Stimulated activated CD4-positive, alpha-beta T cell treated with anti-CD3 and anti-CD28 coated beads, Interleukin-1b, Interleukin-23, amount 100 ng/mL, for 4 hours (primary cell): ENCODE measurements around the gene IRF2.

Experiments used
- DNase-seq, 2 donors: peaks; one replicate each; pipeline ENCODE4 v3.0.0-alpha.2; 2020; ENCODE audit warnings: low read depth in 2 of 2

IRF2 gene

DNA sequence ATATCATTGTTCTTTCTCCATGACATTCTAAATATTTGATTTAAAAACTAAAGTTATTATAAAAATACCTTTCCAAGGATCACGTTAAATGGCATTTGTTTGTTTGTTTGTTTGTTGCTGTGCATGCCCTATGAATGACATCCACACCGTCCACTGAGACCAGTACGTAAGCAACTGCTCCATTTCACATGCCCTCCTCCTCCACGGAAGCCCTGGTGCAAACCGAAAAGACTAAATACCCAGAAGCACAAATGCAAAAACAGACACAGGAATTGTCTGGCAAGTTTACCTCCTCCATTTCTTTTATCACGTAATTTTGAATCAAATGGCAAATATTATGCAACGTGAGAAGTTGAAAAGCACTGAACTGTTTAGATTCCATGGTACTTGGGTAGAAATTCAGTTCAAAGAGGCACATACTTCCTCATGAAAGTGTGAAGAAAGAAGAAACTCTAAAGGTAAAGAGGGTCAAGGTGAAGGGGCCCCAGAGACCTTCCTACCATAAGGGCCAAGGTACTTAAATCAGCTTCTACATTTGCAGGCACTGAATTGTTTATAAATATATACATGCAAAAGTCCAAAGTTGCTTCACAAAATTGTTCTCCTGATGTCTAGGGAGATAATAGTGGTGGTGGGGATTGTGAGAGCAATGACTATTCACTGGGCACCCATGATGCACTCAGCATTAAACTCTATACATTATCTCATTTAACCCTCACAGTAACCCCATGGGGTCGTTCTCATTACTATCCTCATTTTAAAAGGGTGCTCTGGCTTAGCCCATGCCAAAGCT is 23.4 kb downstream of the IRF2 start:
- DNase-seq, result no peak

DNA sequence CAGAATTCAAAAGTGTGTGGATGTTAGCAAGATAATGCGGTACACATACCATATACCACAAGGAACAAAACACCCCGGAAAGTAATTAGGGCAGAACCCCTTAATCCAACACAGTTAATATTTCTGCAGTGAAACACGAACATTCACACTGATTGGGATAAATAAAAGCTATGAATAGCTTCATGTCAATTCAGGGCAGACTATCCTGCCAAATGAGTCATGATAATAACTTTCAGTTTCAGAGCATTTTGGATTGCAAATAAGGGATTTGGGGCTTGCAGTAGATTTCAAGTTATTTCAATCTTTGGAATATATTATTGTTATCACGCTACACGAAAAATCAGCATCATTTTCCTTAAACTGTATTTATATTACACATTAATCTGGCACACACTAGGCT is 24.3 kb downstream of the IRF2 start:
- DNase-seq, result no peak

GRCh38 chr4:184448821-184449220 is 25.5 kb downstream of the IRF2 start:
- no peak for DNase-seq

- no peak for DNase-seq
These were observed 26.2 kb downstream of the IRF2 start for GRCh38 chr4:184448141-184448540.

GRCh38 chr4:184447664-184448063 is 26.7 kb downstream of the IRF2 start:
- DNase-seq, result no peak

DNA sequence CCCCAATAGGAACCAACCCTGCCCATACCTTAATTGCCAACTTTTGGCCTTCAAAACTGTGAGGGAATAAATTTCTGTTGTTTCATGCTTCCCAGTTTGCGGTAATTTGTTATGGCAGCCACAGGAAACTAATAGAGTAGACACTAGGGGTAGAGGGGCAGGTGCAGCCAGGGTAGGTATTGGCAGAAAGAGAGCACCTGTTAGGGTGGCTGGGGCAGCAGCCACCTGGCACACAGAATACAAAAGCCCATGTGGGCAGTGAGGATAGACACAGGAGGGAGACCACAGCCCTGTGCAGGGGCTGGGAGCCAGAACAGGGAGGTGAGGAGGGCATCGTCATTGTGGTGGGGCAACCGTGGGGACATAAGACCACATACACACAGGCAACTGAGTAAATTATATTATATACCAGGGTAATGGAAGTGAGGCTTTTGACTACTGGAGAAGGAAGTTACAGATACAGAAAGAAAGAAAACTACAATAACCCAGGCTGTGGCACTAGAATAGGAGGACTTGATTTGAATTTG is 28.2 kb downstream of the IRF2 start:
- no peak for DNase-seq

- DNase-seq, result peak in 1 of 2 donors; percentile 17
These were observed 29.4 kb downstream of the IRF2 start for GRCh38 chr4:184444953-184445309.

DNA sequence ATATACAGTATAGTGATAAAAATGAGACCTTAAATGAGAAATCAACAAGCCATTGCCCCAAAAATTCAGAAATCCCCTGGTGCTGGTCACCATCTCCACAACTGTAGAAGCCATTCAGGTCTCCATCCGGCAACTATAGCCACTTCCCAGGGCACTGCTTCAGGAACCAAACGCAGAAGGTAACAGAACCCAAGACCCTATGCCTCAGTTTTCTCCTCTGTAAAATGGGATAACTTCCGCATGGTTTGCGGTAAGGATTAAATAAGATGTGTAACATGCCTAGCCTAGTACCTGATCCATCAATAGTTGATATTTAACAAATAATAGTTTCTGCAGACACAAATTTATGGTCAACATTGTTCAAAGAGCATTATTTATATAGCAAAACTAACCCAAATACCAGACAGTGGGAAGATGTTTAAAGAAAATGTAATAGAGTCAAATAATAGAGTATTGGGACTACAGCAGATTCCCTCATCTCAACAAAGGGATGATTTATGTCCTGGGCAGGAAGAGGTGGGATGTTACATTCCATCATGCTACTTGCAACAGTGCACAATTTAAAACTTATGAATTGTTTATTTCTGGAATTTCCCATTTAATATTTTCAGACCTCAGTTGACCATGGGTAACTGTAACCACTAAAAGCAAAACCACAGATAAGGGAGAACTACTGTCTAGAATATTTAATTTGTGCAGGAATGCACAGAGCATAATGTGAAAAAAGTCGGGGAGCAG is 30.0 kb downstream of the IRF2 start:
- no peak for DNase-seq

DNA sequence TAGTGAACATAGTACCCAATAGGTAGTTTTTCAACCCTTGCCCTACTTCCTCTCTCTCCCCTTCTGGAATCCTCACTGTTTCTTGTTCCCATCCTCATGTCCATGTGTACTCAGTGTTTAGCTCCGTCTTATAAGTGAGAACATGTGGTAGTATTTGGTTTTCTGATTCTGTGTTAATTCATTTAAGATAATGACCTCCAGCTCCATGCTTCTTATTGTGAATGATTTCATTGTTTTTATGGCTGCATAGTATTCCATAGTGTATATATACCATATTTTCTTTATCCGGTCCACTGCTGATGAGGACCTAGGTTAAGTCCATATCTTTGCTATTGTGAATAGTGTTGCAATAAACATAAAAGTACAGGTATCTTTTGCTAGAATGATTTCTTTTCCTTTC is 31.0 kb downstream of the IRF2 start:
- no peak for DNase-seq

DNA sequence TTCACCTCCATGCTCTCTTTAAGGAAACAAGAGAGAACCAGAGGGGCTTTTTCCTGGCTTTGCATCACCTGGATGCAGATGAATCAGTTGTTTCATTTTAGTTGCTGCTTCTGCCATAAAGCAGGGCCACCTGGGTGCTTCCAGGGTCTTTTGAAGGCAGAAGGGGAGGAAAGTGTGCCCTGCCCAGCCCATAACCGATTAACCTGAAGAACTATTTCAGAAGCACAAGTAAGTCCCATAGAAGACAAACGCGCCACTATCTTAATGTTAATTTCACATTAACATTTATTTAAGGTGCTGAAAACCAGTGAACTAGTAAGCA is 32.1 kb downstream of the IRF2 start:
- no peak for DNase-seq

- DNase-seq, result no peak
These were observed 32.7 kb downstream of the IRF2 start for GRCh38 chr4:184441461-184442313.

DNA sequence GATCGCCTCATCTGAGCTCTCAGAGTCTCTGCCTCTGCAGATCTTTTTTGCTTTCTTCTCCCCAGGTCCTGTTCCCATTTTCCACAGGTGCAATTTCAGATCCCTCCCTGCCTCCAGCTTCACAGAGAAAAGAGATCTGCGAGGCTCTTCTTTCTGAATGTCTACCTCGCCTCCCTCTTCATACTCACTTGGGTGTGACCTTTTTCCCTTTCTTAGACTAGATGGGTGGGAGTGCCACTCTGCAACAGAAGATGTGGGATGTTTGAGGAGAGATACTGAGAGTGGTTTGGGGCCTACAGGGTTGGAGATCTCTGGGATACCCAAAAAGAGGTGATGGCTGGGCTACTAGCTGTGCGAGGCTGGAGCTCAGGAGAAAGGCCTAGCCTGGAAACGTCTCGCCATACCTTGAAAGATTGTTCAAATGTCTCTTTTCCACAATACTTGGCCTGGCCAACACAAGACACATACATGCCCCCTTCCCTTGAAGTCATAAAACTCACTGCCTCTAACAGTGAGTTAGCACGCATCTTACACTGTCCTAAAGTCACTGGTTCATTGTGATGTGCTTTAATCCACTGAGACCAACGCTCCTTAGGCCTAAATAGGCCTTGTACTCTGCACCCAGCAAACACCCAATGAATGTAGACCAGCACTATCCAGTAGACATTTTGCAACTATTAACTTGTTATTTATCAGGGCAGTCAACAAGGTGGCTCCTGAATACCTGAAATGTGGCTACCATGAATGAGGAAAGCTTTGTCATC is 33.6 kb downstream of the IRF2 start:
- DNase-seq, result no peak

DNA sequence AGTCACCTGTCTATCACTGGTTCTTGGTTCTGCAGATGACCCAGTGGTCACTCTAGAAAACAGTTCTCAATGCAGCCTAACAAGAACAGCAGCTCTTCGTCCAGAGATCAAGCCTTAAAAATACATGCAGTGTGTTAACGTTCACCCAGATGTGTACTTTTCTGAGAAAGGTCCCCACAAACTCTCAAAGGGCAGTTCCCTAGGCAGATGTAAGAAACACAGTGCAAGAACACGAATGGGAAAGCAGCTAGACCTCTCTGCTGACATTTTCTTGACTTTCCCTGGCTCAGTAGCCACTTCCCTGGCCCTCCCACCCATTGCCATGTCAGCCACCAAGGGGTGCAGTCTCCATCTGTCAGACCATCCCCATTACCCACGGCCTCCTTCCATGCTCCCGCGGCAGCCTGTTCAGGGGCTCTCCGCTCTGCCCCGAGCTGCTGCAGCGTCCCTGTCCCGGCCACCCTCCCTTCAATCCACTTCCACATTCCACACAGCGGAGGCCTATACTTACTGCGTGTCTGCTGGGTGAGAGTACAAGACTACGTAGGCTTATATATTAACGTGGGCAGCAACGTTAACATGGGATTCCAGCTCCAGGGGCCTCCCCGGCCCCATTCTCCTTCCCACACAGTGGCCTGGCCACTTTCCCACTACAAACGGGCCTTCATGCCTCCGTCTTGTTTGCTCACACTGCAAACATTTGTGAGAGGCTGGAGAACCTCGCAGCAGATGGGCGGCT is 34.3 kb downstream of the IRF2 start:
- DNase-seq, result no peak

GRCh38 chr4:184439386-184439785 is 35.0 kb downstream of the IRF2 start:
- DNase-seq, result no peak

GRCh38 chr4:184438375-184438774 is 36.0 kb downstream of the IRF2 start:
- DNase-seq, result no peak

GRCh38 chr4:184437565-184438265 is 36.6 kb downstream of the IRF2 start:
- no peak for DNase-seq

DNA sequence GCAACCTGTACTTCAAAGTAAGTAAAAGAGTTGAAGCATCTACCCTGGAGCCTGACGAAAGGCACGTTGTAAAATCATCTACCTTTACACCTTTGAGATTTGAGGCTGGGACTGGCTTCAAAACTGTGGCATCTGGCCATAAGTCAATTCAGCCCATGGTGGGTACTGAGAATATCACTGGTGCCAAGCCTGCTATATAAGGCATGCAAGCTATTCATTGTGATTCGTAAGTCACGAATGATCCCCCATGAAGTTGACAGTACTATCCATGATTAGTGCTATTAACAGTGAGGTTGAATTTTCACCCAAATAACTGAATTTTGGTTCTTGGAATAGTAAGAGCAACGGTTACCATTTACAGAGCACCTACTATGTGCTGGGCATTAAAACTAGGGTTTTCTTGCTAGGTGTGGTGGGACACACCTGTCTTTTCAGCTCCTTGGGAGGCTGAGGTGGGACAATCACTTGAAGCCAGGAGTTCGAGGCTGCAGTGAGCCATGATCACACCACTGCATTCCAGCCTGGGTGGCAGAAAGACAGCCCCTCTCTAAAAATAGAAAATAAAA is 39.8 kb downstream of the IRF2 start:
- DNase-seq, result no peak

GRCh38 chr4:184434021-184434420 is 40.3 kb downstream of the IRF2 start:
- DNase-seq, result no peak

DNA sequence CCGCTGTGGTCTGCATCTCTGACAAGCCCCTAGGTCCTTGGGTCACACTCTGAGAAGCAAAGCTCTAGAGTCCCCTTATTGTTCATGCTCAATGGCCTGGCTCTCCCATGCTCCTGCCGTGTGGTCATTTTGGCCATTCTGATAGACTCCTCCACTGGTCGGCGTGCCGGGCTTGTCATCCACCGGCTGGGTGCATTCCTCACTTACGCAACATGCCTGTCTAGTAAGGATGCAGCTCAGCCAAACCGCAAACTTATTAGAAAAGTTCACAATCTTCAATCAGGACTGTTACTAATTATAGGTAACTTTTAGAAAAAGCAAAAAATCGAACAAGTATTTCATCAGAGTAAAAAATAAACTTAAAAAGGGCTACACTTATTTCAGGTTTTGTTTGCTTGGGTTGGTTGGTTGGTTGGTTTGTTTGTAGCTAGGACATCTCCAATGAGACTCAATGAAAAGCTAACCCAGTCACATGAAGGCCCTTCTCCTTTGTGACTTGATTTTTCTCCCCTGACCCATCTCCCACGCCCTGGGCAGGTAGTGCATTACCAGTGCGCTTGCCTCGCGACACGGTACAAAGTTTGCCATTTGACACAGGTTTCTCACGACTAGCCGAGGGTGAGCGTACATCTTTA is 41.0 kb downstream of the IRF2 start:
- DNase-seq, result no peak
